Transverse colon (tissue), 4 donors: ENCODE measurements around the gene MUC22. TPM values are rescaled to one million over a fixed set of nuclear protein-coding genes. Genes with fewer than 3 reads are reported as not detected.
"Not testable (repeated sequence)": the region's sequence is repeated elsewhere in the genome, so short reads cannot be mapped to it uniquely, and the experiment has no call there.

Source experiments
- DNase-seq: peaks from one replicate; pipeline ENCODE4 v3.0.0-alpha.2; 2019
- H3K27ac ChIP-seq, 4 donors: fragments of 200-600 bp; sonication (generic); 2 replicates each; pipeline ENCODE4 v1.5.1; 2016 to 2018; ENCODE audit warnings: inconsistent platforms in 4 of 4
- H3K27me3 ChIP-seq: fragments of 200-600 bp; sonication (generic); 2 replicates; pipeline ENCODE4 v1.5.1; 2017; ENCODE audit warnings: inconsistent platforms
- H3K36me3 ChIP-seq, 4 donors: fragments of 200-600 bp; sonication (generic); 2 replicates each; pipeline ENCODE4 v1.5.1; 2017 to 2019; ENCODE audit warnings: inconsistent platforms in 4 of 4
- H3K4me1 ChIP-seq, 4 donors: fragments of 200-600 bp; sonication (generic); 2 replicates each; pipeline ENCODE4 v1.5.1; 2017 to 2020; ENCODE audit warnings: inconsistent platforms in 4 of 4
- H3K4me3 ChIP-seq, 4 donors: fragments of 200-600 bp; sonication (generic); 1 replicate in 1 of 4; 2 replicates in 3 of 4; pipeline versions ENCODE4 v1.5.1 to v1.6.1; 2017 to 2019; ENCODE audit warnings: inconsistent platforms in 4 of 4
- H3K9me3 ChIP-seq, 2 donors: fragments of 200-600 bp; sonication (generic); 2 replicates each; pipeline ENCODE4 v1.5.1; 2017 to 2019; ENCODE audit warnings: inconsistent platforms in 2 of 2
- EP300 ChIP-seq: sonication (generic); formaldehyde crosslinking; IDR thresholded peaks from one replicate; pipeline ENCODE4 v1.6.1; 2017; ENCODE audit warnings: antibody characterized with exemption, low read depth
- POLR2A ChIP-seq: fragments of 450-650 bp; IDR thresholded peaks from one replicate; pipeline ENCODE4 v1.6.1; 2016; ENCODE audit warnings: antibody characterized with exemption, mild to moderate bottlenecking, moderate library complexity
- POLR2AphosphoS5 ChIP-seq, 3 donors: sonication (generic); formaldehyde crosslinking; IDR thresholded peaks; one replicate each; pipeline ENCODE4 v1.6.1; 2016; ENCODE audit warnings: antibody characterized with exemption in 3 of 3
- WGBS, 2 donors: methylation state at CpG; one replicate each; pipeline ENCODE4 v1.1.5; 2018; ENCODE audit warnings: low coverage in 1 of 2; 5-methylcytosine and 5-hydroxymethylcytosine counted together
- in situ Hi-C, 4 donors: fragments of 200-750 bp; cut with MboI; loops; one replicate each; pipeline versions ENCODE4 v1.15.0 to v1.15.1; 2017; ENCODE audit warnings: low sequenced_read_pairs in 3 of 4, low pct_ligation_motif_present in 1 of 4, low pct_unique_long_range_greater_than_20kb in 1 of 4
- intact Hi-C: fragments of 100-400 bp; cut with DNase I; formaldehyde crosslinking; loops from one replicate; pipeline ENCODE4 v1.15.1; 2023; ENCODE audit warnings: low total_unique reads
- total RNA-seq, 4 donors: library from RNA; depleted of rRNA; stranded (reverse); fragments of >200 nt; gene quantifications; one replicate each; pipeline ENCODE4 v1.1.0, GENCODE V29; 2016
- TF ChIP-seq, protein P1 (sequence below), 5 experiments: fragments of 200-600 bp in 3 of 5; fragments of 450-650 bp in 2 of 5; sonication (generic) in 3 of 5; IDR thresholded peaks; 1 replicate in 2 of 5; 2 replicates in 3 of 5; pipeline ENCODE4 v1.5.1; 2016 to 2017; ENCODE audit warnings: antibody characterized with exemption in 5 of 5, inconsistent platforms in 3 of 5, mild to moderate bottlenecking in 2 of 5, moderate library complexity in 1 of 5

Gene MUC22
- total RNA-seq, 4 donors from 2014 or later, result not detected

DNA sequence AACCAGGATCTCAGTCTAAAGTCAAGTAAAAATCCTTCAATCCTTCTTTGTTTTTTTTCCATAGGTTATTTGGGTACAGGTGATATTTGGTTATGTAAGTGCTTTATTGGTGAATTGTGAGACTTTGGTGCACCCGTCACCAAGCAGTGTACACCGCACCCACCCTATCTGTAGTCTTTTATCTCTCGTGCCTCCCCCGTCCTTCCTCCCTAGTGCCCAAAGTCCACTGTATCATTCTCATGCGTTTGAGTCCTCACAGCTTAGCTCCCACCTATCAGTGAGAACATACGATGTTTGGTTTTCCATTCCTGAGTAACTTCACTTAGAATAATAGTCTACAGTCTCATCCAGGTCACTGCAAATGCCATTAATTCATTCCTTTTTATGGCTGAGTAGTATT is 879 bp downstream of the MUC22 start:
- H3K27me3 ChIP-seq, result peaks cover 16% of the 10 kb centered on the region
- intact Hi-C loops, result no loop called here
- 25 to 42% methylated on average over 5 to 6 of the region's 6 CpGs for WGBS, 2 donors
- H3K36me3 ChIP-seq, result no peaks in the 10 kb centered on the region
- in situ Hi-C loops, result no loop called here
- peaks cover 0 to 3% of the 10 kb centered on the region in 2 donors for H3K9me3 ChIP-seq
- H3K4me3 ChIP-seq, result no peak overlapping the region
- no peak for DNase-seq
- no peaks in the 10 kb centered on the region for H3K4me1 ChIP-seq
- TF ChIP-seq EP300 (no peak), POLR2A (no peak), POLR2AphosphoS5 (IDR thresholded peaks at IDR 0.05) (no peak)
- TF ChIP-seq, protein P1, sequence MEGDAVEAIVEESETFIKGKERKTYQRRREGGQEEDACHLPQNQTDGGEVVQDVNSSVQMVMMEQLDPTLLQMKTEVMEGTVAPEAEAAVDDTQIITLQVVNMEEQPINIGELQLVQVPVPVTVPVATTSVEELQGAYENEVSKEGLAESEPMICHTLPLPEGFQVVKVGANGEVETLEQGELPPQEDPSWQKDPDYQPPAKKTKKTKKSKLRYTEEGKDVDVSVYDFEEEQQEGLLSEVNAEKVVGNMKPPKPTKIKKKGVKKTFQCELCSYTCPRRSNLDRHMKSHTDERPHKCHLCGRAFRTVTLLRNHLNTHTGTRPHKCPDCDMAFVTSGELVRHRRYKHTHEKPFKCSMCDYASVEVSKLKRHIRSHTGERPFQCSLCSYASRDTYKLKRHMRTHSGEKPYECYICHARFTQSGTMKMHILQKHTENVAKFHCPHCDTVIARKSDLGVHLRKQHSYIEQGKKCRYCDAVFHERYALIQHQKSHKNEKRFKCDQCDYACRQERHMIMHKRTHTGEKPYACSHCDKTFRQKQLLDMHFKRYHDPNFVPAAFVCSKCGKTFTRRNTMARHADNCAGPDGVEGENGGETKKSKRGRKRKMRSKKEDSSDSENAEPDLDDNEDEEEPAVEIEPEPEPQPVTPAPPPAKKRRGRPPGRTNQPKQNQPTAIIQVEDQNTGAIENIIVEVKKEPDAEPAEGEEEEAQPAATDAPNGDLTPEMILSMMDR (IDR thresholded peaks at IDR 0.05), result no peak
- no peak overlapping the region for H3K27ac ChIP-seq

DNA sequence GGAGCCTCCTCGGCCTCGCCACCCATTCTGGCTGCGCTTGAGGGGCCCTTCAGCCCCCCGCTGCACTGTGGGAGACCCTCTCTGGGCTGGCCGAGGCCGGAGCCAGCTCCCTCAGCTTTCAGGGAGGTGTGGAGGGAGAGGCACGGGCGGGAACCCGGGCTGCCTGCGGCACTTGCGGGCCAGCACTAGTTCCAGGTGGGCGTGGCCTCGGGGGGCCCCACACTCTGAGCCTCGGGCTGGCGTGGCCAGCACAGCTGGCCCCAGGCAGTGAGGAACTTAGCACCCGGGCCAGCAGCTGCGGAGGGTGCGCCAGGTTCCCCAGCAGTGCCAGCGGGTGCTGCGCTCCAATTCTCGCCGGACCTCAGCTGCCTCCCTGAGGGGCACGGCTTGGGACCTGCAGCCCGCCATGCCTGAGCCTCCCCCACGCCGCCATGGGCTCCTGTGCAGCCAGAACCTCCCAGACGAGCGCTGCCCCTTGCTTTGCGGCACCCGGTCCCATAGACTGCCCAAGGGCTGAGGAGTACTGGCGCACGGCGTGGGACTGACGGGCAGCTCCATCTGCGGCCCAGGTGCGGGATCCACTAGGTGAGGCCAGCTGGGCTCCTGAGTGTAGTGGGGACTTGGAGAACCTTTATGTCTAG is 6.5 kb downstream of the MUC22 start:
- no peak for TF ChIP-seq POLR2AphosphoS5 (IDR thresholded peaks at IDR 0.05)
- TF ChIP-seq, protein P1 (IDR thresholded peaks at IDR 0.05), result no peak
- no peak for TF ChIP-seq POLR2A
- TF ChIP-seq EP300, result no peak
- in situ Hi-C loops (no loop called here), intact Hi-C loops (no loop called here)
- Histone ChIP-seq H3K27ac (no peak overlapping the region), H3K36me3 (no peaks in the 10 kb centered on the region), H3K9me3 (peaks cover 0 to 3% of the 10 kb centered on the region in 2 donors), H3K4me3 (no peak overlapping the region), H3K4me1 (no peaks in the 10 kb centered on the region), H3K27me3 (peaks cover 16% of the 10 kb centered on the region)
- no peak for DNase-seq
- 89% methylated on average over 36 of the region's 36 CpGs; no CpG with 5 or more reads in 1 of the 2 donors for WGBS, 2 donors

DNA sequence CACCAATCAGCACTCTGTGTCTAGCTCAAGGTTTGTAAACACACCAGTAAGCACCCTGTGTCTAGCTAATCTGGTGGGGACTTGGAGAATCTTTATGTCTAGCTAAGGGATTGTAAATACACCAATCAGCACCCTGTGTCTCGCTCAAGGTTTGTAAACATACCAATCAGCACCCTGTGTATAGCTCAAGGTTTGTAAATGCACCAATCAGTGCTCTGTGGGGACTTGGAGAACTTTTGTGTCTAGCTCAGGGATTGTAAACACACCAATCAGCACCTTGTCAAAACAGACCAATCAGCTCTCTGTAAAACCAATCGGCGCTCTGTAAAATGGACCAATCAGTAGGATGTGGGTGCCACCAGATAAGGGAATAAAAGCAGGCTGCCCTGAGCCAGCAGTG is 7.2 kb downstream of the MUC22 start:
- in situ Hi-C loops, DNase-seq, H3K9me3 ChIP-seq, H3K4me1 ChIP-seq, H3K4me3 ChIP-seq, H3K27ac ChIP-seq, intact Hi-C loops, H3K36me3 ChIP-seq: not testable (repeated sequence)
- 88% methylated on average over 3 of the region's 3 CpGs; no CpG with 5 or more reads in 1 of the 2 donors for WGBS, 2 donors
- H3K27me3 ChIP-seq, result peaks cover 16% of the 10 kb centered on the region

DNA sequence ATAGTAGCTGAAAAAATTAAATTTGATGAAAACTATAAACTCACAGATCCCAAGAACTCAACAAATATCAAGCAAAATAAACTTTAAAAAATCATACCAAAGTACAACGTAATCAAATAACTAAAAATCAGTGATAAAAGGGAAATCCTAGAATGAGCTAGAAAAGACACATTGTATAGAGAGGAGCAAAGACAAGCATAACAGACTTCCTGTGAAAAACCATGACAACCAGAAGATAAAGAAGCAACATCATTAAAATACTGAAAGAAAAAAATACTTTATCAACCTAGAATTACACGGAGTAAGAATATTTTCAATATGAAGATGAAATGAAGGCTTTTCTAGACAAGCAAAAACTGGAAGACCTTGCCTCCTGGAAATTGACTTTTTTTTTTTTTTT is 9.8 kb downstream of the MUC22 start:
- Histone ChIP-seq H3K4me3 (no peak overlapping the region), H3K27ac (no peak overlapping the region), H3K36me3 (no peaks in the 10 kb centered on the region), H3K4me1 (no peaks in the 10 kb centered on the region), H3K27me3 (peaks cover 7% of the 10 kb centered on the region), H3K9me3 (peaks cover 0 to 3% of the 10 kb centered on the region in 2 donors)
- TF ChIP-seq, protein P1 (IDR thresholded peaks at IDR 0.05), result no peak
- TF ChIP-seq EP300 (no peak), POLR2A (no peak), POLR2AphosphoS5 (IDR thresholded peaks at IDR 0.05) (no peak)
- in situ Hi-C loops (no loop called here), intact Hi-C loops (no loop called here)
- 83 to 91% methylated on average over 2 of the region's 2 CpGs for WGBS, 2 donors
- no peak for DNase-seq

DNA sequence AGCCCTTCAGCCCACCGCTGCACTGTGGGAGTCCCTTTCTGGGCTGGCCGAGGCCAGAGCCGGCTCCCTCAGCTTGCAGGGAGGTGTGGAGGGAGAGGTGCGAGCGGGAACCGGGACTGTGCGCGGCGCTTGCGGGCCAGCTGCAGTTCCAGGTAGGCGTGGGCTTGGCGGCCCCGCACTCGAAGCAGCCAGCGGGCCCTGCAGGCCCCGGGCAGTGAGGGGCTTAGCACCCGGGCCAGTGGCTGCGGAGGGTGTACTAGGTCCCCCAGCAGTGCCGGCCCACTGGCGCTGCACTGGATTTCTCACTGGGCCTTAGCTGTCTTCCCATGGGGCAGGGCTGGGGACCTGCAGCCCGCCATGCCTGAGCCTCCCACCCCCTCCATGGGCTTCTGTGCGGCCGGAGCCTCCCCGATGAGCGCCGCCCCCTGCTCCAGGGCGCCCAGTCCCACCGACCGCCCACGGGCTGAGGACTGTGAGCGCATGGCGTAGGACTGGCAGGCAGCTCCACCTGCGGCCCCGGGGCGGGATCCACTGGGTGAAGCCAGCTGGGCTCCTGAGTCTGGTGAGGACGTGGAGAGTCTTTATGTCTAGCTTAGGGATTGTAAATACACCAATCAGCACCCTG is 10.5 kb downstream of the MUC22 start:
- DNase-seq, H3K4me3 ChIP-seq, H3K36me3 ChIP-seq, H3K27me3 ChIP-seq, H3K27ac ChIP-seq, intact Hi-C loops, H3K9me3 ChIP-seq, H3K4me1 ChIP-seq, in situ Hi-C loops: not testable (repeated sequence)
- 88% methylated on average over 31 of the region's 36 CpGs; no CpG with 5 or more reads in 1 of the 2 donors for WGBS, 2 donors

DNA sequence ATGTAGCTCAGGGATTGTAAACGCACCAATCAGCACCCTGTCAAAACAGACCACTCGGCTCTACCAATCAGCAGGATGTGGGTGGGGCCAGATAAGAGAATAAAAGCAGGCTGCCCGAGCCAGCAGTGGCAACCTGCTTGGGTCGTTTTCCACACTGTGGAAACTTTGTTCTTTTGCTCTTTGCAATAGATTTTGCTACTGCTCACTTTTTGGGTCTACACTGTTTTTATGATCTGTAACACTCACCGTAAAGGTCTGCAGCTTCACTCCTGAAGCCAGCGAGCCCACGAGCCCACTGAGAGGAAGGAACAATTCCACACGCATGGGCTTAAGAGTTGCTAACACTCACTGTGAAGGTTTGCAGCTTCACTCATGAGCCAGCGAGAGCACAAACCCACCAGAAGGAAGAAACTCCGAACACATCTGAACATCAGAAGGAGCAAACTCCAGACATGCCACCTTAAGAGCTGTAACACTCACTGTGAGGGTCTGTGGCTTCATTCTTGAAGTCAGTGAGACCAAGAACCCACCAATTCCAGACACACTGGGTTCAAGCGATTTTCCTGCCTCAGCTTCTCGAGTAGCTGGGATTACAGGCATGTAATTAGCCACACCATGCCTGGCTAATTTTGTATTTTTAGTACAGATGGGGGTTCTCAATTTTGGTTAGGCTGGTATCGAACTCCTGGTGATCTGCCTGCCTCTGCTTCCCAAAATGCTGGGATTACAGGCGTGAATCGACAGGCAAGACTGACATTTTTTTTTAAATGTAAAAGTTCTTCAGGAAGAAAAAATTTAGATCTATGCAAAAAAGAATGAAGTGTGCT is 11.6 kb downstream of the MUC22 start:
- in situ Hi-C loops, H3K4me1 ChIP-seq, H3K36me3 ChIP-seq, H3K9me3 ChIP-seq, intact Hi-C loops, H3K27me3 ChIP-seq, DNase-seq, H3K4me3 ChIP-seq, H3K27ac ChIP-seq: not testable (repeated sequence)
- 83 to 84% methylated on average over 7 to 14 of the region's 15 CpGs for WGBS, 2 donors
